ENCODE data around the gene CRPPA.

DNA sequence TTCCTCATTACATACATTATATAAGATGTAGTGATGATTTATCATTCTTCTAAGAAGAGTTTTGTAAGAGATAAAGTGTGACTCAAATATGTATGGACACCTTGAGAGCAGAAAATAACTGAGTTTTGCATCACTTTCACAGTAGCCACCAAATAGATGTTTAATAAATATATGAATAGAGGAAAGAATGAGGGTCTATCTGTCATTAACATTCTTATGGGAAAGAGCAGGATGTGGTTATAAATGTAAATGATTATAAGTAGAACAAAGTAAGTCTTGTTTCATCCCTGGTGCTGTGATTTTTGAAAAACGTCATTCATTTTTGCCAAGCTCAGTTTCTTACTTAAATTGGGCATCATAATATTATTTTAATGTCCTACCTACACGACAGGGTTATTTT lies 15.0 kb upstream of the CRPPA start:
- TF ChIP-seq, protein P1, sequence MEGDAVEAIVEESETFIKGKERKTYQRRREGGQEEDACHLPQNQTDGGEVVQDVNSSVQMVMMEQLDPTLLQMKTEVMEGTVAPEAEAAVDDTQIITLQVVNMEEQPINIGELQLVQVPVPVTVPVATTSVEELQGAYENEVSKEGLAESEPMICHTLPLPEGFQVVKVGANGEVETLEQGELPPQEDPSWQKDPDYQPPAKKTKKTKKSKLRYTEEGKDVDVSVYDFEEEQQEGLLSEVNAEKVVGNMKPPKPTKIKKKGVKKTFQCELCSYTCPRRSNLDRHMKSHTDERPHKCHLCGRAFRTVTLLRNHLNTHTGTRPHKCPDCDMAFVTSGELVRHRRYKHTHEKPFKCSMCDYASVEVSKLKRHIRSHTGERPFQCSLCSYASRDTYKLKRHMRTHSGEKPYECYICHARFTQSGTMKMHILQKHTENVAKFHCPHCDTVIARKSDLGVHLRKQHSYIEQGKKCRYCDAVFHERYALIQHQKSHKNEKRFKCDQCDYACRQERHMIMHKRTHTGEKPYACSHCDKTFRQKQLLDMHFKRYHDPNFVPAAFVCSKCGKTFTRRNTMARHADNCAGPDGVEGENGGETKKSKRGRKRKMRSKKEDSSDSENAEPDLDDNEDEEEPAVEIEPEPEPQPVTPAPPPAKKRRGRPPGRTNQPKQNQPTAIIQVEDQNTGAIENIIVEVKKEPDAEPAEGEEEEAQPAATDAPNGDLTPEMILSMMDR (IDR thresholded peaks at IDR 0.05), result no peak
- TF ChIP-seq POLR2A (IDR thresholded peaks at IDR 0.05), result no peak

Measured in adrenal gland (tissue), 5 donors.